ENCODE results near the gene GTF2A1.
A peak's percentile ranks its signal among the peaks of the same experiment; 100 is the strongest.
"Not testable (repeated sequence)": the region's sequence is repeated elsewhere in the genome, so short reads cannot be mapped to it uniquely, and the experiment has no call there.

GTF2A1 gene

DNA sequence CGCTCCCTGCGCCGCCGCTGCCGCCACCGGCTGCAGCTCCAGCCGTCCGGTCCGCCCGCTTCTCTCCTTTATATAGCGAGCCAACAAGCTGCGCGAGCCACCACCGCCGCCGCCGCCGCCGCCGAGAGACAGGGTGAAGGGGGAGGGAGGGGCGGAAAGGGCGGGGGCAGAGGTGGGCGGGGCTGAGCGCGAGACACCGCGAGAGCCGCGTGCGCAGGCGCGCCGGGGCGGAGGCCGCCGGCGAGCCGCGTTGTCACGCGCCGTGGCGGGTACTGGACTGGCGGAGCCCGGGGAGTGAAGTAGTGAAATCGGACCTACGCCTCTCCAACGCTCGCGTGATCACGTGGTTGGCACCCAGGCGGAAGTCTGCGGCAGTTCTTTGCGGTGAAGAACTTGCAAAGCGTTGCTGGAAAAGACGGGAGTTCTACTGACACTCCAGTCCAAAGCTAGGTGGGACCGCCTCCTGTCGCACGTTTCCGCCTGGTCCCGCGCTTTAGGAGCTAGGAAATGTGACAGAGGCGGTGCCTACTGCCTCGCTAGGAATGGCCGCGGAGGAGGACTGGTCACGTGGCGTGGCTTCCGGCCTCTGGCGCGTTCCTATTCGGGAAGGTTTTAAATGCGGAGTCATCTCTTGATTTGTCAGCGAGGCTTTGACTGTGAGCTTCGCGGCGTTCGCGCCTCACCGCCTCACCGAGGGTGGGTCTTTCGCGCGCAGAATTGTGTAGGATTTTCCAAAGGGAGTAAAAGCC, at the start of gene GTF2A1:
GTF2A1 (minus strand) TSS at position 130 of the 749 bp plus-strand sequence. CDS start 441 bp downstream, outside the sequence.
- peak; percentile 98 for DNase-seq

DNA sequence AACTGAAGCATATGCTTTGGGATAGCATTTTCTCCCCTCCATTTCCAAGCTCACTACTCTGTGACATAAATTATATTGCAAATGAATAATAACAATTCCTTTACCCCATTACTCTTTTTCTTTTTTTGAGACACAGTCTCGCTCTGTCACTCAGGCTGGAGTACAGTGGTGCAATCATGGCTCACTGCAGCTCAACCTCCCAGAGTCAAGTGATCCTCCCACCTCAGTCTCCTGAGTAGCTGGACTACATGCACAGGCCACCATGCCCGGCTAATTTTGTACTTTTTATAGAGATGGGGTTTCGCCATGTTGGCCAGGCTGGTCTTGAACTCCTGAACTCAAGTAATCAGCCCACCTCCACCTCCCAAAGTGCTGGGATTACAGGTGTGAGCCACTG, 49.2 kb upstream of the GTF2A1 start:
- no peak for DNase-seq

DNA sequence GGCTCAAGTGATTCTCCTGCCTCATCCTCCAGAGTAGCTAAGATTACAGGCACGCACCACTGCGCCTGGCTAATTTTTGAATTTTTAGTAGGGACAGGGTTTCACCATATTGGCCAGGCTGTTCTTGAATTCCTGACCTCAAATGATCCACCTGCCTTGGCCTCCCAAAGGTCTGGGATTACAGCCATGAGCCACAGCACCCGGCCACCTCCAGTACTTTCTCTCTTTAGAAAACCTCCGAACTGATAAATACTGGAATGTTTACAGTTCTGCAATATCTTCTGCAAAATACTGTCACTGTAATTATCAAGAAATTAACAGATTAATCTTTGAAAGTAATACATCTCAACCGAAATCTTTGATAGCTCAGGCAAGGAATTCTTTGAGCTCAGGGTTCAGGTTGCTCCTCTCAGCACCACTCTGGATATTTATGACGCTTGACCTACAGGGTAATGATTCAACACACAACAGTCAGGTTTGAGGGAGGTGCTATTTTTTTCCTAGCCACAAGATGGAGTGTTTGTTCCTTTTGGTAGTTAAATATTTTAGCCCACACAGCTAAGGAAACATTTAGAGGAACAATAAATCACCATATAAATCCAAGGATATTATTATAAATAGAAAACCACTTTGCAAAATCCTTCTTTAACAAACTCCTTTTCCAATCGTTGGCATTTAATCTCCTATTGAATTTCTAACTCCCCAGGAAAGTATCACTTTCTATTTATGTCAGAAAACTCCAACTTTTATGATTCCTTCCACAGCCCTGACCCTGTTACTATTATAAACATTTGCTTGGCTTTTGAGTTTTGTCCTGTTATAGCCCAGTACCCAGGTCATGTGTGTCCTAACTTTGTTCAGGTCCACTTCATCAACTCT, 48.6 kb upstream of the GTF2A1 start:
- peak; percentile 65 for DNase-seq

DNA sequence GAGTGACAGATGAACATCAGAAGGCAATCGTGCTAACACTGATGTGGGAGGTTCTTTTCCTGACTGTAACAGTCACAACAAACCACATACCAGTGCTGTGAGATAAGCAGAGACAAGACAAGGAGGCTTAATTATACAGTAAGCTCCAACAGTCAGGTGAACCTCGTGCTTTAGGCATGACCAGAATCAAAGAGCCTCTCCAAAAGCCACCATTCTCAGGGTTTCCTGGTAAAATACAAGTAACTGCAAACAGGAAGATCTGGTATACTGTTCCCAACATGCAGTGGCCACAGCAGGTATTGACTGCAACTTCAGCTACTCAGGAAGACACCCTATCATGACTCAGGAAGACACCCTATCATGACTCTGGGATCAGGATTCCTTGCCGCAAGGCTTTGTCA, 47.3 kb upstream of the GTF2A1 start:
- DNase-seq, result no peak

DNA sequence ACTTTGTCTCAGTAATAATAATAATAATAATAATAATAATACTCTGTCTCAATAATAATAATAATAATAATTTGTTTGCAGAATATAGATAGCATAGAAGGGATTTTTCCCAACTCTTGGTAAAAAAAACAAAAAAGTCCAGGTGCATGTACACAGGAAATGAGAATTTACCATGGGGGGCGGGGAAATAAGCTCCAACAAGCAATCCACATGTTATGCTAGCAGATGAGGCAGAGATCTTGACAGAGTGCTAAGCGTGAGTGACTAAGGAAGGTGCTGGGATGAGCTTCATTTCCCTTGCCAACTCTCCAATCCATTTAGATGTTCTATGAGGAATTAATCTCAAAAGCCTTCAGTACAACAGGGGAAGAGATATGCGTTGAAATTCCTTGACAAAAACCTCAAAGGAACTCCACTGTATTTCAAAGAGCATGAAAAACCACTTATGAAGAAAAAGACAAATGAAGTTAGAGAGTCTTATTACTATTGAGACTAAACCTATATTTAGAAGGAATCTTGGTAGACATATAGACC, 44.9 kb upstream of the GTF2A1 start:
- no peak for DNase-seq

DNA sequence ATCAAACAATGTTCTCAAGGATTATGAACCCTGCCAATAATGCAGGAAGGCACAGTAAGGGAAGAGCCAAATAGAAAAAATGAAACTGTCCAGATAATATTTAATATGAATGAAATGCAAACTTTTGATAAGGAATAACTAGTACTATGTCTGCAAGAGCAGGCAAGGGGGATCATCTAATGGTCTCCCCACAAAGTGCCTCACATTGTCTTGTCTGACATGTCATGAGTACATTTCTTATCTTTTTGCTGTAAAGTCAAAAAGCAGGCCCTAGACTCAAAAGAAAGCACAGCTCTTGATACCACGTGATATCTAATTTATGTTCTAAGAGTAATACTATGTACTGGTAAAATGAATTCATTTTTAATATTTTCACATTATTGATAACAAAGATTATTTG, 43.9 kb upstream of the GTF2A1 start:
- DNase-seq, result no peak

DNA sequence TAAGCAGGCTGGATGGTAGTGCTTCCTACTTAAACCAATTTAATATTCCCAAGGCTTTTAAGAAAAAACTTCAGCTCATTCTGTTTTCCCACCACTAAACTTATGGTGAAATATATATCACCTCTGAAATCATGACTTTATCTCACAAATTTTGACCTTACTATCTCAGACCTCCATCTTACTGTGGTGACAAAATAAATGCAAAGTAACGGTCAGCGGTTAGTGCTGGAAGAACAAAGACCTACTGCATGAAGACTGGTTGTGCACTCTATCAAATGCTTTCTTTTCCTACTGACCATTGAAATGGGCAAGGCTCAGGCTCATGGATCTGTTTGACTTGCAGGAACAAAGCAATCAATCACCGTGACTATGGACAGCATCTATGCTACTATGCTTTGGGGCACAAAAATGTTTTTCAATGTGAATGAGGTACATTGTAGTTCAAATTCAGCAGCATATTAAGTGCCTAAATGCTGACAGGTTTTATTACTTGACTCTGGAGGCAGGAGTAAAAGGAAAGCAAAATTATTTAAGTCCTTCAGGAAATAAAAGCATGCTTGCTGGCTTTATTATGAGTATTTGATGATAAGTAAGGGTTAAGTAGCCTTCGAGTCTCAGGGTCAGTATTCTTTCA, 43.1 kb upstream of the GTF2A1 start:
- no peak for DNase-seq

DNA sequence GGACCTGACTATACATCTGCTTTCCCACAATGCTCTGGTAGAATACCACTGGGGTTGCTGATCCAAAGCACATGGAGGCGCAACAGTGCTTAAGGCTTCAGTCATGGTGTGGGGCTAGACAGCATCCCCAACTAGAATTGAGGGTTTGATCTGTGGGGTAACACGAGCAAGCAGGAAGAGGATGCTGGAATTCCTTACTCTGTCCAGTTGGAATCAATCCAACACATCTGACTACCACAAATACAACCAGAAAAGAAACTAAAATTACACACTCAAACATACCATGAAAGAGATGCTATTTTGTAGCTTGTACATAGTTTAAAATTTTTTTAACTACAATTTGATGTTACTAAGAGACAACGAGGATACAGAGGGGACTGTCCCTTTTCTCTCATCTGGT, 40.4 kb upstream of the GTF2A1 start:
- DNase-seq, result no peak

DNA sequence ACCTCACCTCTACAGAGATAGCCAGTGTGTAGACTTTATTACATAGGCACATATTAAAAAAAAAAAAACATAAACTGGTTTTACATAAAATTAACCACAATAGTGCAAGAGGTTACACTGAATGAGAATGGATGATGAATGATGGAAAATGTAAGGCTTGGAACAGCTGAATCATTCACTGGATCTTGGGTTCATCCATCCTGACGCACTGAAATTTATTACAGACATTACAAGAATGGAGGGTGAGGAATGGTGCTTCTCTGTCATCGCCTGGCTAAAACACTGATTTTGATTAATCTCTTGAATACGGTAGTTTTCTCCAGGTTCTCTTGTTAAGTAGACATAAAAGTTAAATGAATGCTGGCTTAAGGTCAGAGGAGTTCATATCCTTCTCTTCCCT, 40.0 kb upstream of the GTF2A1 start:
- no peak for DNase-seq

DNA sequence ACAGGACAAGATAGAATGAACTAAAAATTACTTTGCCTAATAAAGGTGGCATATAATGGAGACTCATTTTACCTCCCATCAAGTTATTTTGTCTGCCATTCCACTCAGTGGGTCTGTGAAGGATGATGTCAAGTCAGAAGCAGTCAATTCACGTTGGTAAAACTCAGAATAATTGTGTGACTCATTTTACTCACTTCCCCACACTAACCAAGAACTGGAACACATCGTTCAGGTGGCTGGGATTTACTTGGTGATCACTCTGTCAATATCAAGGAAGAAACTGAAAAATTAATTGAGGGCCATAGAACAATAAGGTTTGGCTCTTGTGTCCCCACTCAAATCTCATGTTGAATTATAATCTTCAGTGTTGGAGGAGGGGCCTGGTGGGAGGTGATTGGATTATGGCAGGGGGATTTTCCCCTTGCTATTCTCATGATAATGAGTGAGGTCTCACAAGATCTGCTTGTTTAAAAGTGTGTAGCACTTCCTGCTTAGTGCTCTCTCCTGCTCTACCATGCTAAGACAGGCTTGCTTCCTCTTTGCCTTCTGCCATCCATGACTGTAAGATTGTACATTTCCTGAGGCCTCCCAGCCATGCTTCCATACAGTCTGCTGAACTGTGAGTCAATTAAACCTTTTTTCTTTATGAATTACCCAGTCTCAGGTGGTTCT, 35.7 kb upstream of the GTF2A1 start:
- DNase-seq, result no peak

DNA sequence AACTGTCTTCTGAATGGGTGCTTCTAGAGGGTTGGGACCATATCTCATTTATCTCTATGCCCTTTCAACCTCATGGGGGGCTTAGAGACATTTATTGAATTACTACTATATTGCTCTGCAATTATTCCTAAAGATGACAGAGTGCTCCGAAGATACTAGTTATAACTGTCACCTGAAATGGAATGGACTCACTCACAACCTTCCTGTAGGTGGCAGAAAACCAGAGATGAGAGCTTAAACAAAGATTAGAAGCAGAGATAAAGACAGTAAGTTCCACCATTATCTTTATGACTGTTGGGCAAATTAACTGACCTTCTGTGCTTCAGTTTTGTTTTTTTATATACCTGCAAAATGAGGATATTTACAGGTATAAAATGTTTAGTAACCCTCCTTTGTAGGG, 31.5 kb upstream of the GTF2A1 start:
- no peak for DNase-seq

DNA sequence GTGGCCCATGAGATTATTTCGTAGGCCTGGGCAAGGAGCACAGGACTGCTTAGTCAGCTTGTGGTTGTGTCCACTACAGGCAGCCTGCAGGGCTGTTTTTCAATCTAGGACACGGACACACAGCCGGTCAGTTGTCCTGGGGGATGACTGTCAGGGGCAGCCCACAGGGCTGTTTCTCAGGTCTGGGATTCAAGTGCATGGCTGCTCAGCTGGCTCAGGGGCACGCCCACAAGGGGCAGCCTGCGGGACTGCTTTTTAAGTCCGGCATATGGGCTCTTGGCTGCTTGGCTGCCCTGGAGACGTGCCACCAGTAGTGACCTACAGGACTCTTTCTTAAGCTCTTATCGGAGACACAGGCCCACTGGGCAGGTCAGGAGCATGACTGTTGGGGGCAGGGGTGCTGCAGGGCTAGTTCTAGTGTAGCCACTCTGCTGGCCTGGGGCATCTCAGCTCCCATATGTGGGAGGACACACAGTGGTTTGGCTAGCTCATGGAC, 26.6 kb upstream of the GTF2A1 start:
- DNase-seq, result no peak

DNA sequence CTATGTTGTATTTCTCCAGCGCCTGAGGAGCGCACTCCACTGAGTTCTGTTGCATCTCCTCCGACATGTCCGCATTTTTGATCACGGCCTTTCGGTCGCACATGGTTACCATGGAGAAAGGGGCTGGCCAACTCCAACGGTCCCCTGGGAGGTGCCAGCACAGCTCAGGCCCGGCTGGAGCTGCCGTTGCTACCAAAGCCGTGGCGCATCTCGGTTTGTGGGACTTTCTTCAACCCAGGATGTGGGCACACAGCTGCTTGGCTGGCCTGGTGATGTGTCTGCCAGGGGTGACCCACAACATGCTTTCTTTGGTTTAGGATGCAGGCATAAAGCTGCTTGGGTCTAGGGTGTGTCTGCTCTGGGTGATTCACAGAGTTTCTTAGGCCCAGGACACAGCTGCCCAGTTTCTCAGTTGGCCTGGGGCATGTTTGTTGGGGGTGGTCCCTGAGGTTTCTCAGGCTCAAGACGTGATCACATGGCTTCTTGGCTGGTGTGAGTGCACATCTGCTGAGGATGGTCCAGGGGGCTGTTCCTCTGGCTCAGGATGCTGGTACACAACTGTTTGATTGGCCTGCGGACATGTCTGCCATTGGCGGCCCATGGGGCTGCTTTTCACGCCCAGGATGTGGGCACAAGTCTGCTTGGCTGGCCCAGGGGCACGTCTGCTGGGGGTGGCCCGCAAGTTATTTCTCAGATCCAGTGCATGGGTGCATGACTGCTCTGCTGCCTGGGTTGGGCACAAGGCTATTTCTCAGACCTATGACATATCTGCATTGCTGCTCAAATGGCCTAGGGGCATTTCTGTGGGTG, 25.9 kb upstream of the GTF2A1 start:
- DNase-seq, result no peak

DNA sequence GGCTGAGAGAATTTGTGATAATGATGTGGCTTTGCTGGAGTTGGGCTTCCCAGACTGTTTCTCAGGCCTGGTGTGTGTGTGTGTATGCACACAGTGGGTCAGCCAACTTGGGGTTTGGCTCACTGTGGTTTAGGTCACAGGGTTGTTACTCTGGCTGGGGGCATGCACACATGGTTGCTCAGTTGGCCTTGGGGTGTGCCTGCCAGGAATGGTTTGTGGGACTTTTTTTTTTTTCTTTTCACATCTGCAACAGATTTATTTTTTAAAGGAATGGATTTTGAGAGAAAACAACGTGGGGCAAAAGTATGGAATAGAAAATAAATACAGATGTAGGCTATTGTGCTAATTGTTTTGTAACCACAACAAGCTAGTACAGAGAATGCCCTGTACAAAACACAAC, 25.0 kb upstream of the GTF2A1 start:
- DNase-seq, result no peak

DNA sequence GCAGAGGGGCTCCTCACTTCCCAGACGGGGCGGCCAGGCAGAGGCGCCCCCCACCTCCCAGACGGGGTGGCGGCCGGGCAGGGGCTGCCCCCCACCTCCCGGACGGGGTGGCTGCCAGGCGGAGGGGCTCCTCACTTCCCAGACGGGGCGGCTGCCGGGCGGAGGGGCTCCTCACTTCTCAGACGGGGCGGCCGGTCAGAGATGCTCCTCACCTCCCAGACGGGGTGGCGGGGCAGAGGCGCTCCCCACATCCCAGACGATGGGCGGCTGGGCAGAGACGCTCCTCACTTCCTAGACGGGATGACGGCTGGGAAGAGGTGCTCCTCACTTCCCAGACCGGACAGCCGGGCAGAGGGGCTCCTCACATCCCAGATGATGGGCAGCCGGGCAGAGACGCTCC, 23.7 kb upstream of the GTF2A1 start:
- DNase-seq, result not testable (repeated sequence)

DNA sequence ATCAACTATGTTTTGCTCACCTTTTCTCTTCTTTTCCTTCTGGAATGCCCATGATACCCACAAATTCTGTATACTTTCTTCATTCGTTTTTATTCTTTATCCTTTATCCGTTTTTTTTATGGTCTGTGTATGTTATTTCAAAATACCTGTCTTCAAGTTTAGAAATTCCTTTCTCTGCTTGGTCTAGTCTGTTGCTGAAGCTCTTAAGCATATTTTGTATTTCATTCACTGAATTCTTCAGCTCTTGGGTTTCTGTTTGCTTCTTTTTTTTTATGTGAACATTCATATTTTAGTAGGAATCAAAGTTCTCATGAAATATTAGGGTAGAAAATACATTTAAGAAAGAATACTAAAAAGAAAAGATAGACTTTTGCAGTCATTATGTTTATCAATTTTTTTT, 22.7 kb upstream of the GTF2A1 start:
- DNase-seq, result no peak

DNA sequence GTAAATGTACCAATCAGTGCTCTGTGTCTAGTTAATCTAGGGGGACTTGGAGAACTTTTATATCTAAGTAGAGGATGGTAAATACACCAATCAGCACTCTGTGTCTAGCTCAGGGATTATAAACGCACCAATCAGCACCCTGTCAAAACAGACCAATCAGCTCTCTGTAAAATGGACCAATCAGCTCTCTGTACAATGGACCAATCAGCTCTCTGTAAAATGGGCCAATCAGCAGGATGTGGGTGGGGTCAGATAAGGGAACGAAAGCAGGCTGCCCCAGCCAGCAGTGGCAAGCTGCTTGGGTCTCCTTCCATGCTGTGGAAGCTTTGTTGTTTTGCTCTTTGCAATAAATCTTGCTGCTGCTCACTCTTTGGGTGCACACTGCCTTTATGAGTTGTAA, 16.1 kb upstream of the GTF2A1 start:
- not testable (repeated sequence) for DNase-seq

DNA sequence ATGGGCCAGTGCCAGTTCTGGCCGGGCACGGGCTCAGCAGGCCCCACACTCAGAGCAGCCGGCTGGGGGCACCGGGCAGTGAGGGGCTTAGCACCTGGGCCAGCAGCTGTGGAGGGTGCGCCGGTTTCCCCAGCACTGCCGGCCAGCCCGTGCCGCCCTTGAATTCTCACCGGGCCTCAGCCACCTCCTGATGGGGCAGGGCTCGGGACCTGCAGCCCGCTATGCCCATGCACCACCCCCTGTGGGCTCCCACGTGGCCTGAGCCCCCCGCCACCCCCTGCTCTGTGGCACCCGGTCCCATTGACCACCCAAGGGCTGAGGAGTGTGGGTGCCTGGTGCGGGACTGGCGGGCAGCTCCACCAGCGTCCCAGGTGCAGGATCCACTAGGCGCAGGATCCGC, 15.4 kb upstream of the GTF2A1 start:
- no peak for DNase-seq

DNA sequence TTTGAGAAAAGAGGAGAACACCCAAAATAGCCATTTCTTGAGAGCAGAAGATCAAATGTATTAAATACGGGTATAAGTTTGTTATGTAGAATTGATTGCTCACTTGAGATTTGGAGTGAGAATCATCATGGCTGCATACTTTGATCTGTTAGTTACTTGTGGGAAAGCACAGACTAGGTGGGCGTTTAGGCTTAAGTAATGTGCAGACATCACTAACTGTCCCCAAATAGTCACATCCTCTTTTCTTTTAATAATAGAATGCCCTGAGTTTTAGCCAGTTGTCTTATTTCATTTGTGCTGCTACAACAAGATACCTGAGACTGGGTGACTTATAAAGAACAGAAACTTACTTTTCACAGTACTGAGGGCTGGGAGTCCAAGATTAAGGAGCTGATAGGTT, 14.3 kb upstream of the GTF2A1 start:
- DNase-seq, result no peak

DNA sequence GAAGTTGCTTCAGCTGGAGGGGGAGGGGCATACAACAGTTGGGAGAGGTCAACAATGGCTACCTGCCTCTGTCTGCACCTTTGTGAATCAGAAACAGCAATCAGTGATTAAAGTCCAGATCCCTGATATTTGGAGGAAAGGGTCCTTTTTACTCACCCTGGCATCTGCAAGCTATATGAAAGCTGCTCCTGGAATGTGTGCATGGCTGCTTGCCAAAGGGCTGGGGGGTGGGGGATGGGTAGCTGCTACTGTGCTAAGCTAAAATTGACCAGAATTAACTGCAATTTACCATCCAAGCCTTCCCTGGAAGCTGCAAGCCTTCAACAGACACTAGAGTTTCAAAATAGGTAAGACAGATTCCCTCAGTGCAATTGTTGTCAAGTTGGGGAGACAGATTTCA, 13.5 kb upstream of the GTF2A1 start:
- no peak for DNase-seq

DNA sequence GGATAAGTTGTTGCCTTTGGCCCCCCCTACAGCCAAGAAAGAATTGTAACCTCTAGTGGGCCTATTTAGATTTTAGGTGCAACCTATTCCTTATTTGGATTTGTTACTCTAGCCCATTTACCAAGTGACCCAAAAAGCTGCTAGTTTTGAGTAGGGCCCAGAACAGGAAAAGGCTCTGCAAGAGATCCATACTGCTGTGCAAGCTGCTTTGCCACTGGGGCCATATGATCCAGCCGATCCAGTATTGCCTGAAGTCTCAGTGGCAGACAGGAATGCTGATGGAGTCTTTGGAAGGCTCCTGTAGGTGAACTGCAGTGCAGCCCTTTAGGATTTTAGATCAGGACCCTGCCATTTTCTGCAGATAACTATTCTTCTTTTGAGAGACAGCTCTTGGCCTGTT, 12.9 kb upstream of the GTF2A1 start:
- DNase-seq, result no peak

DNA sequence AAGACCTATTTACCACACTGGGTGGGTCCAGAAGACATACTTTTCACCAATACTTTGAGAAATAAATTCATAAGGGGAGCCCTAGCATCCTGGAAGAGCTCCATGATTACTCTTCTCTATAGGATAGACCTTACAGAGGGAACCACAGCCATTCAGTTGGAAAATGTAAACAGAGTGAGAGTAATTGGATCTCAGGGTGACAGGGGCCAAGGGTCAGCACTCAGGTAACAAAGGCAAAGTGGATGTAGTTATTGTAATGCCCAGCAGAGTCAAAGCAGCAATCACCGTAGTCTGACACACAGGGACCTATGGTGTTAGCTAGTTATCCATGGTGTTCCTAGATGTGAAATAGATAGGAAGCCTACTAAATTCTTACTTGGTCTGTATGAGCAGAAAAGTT, 10.8 kb upstream of the GTF2A1 start:
- DNase-seq, result no peak

Measured in NCI-H2107 (cell line).